Muscle of leg (tissue), 11 donors: ENCODE measurements around the gene ALK. TPM values are rescaled to one million over a fixed set of nuclear protein-coding genes. Genes with fewer than 3 reads are reported as not detected.

Source experiments
- DNase-seq: peaks from one replicate; pipeline ENCODE4 v3.0.0; 2013
- H3K27ac ChIP-seq: one replicate; pipeline ENCODE4 v1.5.1; 2013; ENCODE audit warnings: mild to moderate bottlenecking, low read length, control low read depth
- H3K27me3 ChIP-seq: one replicate; pipeline ENCODE4 v1.6.1; 2013; ENCODE audit warnings: low read length; ENCODE audit not compliant: control insufficient read depth, insufficient read depth
- H3K36me3 ChIP-seq: one replicate; pipeline ENCODE4 v1.6.1; 2013; ENCODE audit warnings: low read length; ENCODE audit not compliant: control insufficient read depth, insufficient read depth
- H3K4me1 ChIP-seq: one replicate; pipeline ENCODE4 v1.6.1; 2013; ENCODE audit warnings: low read length; ENCODE audit not compliant: control insufficient read depth, insufficient read depth
- H3K4me3 ChIP-seq: one replicate; pipeline ENCODE4 v1.5.1; 2013; ENCODE audit warnings: low read length, control low read depth
- H3K9me3 ChIP-seq: replicated peaks from 2 replicates; pipeline ENCODE4 v1.6.1; 2013; ENCODE audit warnings: low read depth, low read length; ENCODE audit not compliant: control insufficient read depth
- WGBS: methylation state at CpG from one replicate; pipeline ENCODE4 v1.1.5; 2013; ENCODE audit warnings: missing lambda C conversion rate; ENCODE audit not compliant: insufficient coverage; 5-methylcytosine and 5-hydroxymethylcytosine counted together
- polyA plus RNA-seq, 8 donors: library from polyadenylated mRNA; unstranded; fragments of 120-200 nt; gene quantifications; one replicate each; pipeline versions ENCODE4 v1.2.1 to v1.2.3, GENCODE V29; 2013; ENCODE audit warnings: inconsistent platforms in 1 of 8, low replicate concordance in 1 of 8; ENCODE audit not compliant: insufficient read length in 8 of 8, insufficient read depth in 1 of 8
- total RNA-seq: library from RNA; stranded (reverse); fragments of 120-200 nt; gene quantifications from one replicate; pipeline ENCODE4 v1.2.4, GENCODE V29; 2013

The ALK gene
- total and polyA plus RNA-seq, 9 donors = 0.04 to 0.29 (median 0.09) TPM

DNA sequence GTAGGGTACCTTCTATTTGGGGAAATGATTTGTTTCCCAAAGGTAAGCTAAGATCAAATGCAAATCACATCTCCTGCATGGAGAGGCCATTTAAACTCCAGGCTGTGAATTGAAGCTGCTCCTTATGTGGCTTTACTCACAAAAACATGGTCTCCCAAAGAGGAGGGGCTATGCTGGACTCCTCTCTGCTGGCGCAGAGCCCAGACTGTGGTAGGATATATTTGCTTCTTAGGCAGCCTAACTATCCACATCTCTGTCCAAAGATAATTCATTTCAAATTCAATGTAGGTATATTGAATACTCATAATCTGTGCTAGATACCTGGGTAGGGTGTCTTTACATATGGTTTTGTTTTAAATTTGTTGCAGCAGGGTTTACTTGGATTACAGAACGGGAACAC, 358.5 kb downstream of the ALK start:
- Histone ChIP-seq H3K27ac (no peak overlapping the region), H3K4me3 (no peak overlapping the region), H3K9me3 (no peaks in the 10 kb centered on the region), H3K27me3 (no peaks in the 10 kb centered on the region), H3K4me1 (no peaks in the 10 kb centered on the region), H3K36me3 (no peaks in the 10 kb centered on the region)
- peak; percentile 14 for DNase-seq
- 40% methylated on average over 1 of the region's 2 CpGs for WGBS

DNA sequence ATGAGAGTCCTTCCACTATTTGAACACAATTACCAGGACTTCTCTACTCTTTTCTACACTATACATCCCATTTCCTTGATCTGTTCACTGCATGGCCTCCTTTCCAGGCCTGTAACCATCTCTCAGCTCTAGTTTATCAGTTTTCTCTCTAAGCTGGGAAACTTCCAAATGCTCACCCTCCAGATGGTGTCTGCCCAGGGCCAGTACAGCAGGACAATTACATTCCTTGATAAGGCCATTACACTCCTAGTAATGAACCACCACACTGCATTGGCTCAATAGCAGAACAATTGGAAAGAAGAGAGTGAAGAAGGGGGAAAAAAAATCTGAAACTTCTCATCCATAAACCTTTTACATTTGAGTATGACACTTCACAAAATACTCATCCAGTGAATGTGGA, 359.1 kb downstream of the ALK start:
- Histone ChIP-seq H3K9me3 (no peaks in the 10 kb centered on the region), H3K27ac (no peak overlapping the region), H3K4me3 (no peak overlapping the region), H3K27me3 (no peaks in the 10 kb centered on the region), H3K4me1 (no peaks in the 10 kb centered on the region), H3K36me3 (no peaks in the 10 kb centered on the region)
- no peak for DNase-seq

DNA sequence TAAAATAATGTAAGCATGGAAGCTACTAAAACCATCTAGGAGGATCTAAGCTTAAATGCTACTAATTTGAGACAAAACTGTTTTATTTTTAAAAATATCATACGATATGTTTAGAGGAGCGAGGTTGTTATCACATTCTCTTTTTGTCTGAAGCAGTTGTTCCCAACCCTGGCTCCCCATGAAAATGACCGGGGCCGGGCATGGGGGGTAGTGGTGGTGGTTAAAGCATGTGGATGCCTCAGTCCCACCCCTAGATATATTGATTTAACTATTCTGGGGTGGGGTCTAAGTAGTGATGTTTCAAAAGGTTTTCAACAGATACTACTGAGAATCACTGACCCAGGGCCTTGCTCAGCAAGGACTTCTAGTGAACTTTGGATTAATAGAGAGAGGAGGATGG, 359.8 kb downstream of the ALK start:
- no CpG with 5 or more reads among the region's 4 CpGs for WGBS
- no peaks in the 10 kb centered on the region for H3K4me1 ChIP-seq
- no peaks in the 10 kb centered on the region for H3K27me3 ChIP-seq
- no peaks in the 10 kb centered on the region for H3K9me3 ChIP-seq
- no peak overlapping the region for H3K4me3 ChIP-seq
- H3K27ac ChIP-seq = no peak overlapping the region
- no peaks in the 10 kb centered on the region for H3K36me3 ChIP-seq
- DNase-seq = no peak

DNA sequence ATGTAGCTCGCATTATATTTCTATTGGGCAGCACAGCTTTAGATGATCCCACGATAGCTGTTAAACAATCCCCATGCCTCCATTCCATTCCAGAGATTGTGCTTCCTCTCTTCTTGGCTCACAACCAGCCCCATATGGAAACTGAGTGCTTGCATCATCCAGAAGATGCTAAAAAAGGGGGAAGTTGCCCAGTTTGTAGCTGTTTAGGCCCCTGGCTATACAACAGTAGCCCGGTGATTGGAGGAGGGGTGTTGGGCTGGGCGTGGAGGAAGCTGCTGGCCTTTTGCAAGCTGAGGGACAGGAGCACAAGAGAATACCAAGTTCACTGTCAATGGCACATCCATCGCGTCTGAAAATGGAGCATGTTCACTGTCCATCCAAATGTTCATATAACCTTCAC, 360.2 kb downstream of the ALK start:
- Histone ChIP-seq H3K9me3 (no peaks in the 10 kb centered on the region), H3K36me3 (no peaks in the 10 kb centered on the region), H3K27ac (no peak overlapping the region), H3K27me3 (no peaks in the 10 kb centered on the region), H3K4me3 (no peak overlapping the region), H3K4me1 (no peaks in the 10 kb centered on the region)
- WGBS = 18% methylated on average over 2 of the region's 6 CpGs
- DNase-seq = peak; percentile 85

DNA sequence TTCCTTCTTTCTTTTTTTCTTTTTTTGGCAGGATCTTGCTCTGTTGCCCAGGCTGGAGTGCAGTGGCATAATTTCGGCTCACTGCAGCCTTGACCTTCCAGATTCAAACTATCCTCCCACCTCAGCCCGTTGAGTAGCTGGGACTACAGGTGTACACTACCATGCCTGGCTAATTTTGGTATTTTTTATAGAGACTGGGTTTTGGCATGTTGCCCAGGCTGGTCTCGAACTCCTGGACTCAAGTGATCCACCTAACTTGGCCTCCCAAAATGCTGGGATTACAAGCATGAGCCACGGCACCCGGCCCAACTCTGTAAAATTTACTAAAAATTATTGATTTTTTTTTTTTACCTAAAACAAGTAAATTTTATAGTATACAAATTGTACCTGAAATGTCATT, 360.8 kb downstream of the ALK start:
- no peak overlapping the region for H3K4me3 ChIP-seq
- no peak overlapping the region for H3K27ac ChIP-seq
- H3K9me3 ChIP-seq = no peaks in the 10 kb centered on the region
- no CpG with 5 or more reads among the region's 5 CpGs for WGBS
- no peak for DNase-seq
- no peaks in the 10 kb centered on the region for H3K4me1 ChIP-seq
- H3K27me3 ChIP-seq = no peaks in the 10 kb centered on the region
- H3K36me3 ChIP-seq = no peaks in the 10 kb centered on the region

DNA sequence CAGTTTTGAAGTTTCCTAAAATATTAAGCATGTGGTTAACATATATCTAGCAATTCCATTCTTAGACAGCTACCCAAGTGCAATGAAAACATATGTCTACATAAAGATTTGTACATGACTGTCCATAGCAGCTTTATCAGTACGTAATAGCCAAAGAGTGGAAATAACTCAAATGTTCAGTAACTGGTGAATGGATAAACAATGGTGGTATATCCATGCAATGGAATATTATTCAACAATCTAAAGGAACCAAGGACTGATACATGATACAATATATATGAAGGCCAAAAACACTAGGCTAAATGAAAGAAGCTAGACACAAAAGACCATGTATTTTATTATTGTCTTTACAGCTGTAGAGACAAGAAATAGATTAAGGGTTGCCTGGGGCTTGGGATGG, 361.4 kb downstream of the ALK start:
- H3K36me3 ChIP-seq = no peaks in the 10 kb centered on the region
- no peaks in the 10 kb centered on the region for H3K4me1 ChIP-seq
- no peaks in the 10 kb centered on the region for H3K27me3 ChIP-seq
- H3K27ac ChIP-seq = no peak overlapping the region
- no CpG with 5 or more reads among the region's 1 CpG for WGBS
- no peaks in the 10 kb centered on the region for H3K9me3 ChIP-seq
- no peak for DNase-seq
- H3K4me3 ChIP-seq = no peak overlapping the region

DNA sequence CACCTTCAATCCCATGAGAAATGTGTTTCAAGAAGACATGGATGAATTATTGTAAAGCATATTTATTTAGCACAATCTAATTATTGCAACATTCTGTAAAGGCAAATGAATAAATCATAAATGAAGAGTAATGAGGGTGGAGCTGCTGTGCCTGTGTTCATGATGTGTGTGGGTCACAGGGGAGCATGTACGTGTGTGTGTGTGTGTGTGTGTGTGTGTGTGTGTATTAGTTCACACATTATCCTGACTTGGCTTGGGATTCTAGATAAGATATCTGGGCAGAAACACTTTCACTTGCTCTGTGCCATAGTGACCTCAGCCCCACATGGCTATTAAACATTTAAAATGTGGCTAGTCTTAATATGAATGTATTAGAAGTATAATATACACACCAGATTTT, 361.8 kb downstream of the ALK start:
- Histone ChIP-seq H3K4me1 (no peaks in the 10 kb centered on the region), H3K9me3 (no peaks in the 10 kb centered on the region), H3K36me3 (no peaks in the 10 kb centered on the region), H3K27me3 (no peaks in the 10 kb centered on the region), H3K27ac (no peak overlapping the region), H3K4me3 (no peak overlapping the region)
- 71% methylated on average over 1 of the region's 1 CpG for WGBS
- DNase-seq = no peak

DNA sequence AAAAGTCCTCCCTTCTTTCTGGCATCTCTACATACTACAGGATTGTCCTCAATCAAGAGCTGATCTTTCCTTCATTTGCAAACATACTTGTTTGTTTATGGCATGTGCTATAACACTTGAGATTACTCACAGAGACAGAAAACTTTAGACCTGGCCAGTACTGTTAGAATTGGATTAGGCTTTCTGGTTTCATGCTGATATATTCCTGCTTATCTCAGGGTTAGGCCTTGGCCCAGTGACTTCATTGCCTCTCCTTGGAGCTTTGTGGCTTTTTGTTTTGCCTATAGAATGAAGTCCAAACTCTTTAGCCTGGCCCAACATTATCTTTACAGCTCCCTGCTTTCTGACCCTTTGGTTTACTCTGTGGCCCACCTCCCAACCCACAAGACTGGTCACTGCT, 363.3 kb downstream of the ALK start:
- H3K4me3 ChIP-seq = no peak overlapping the region
- H3K9me3 ChIP-seq = no peaks in the 10 kb centered on the region
- no peaks in the 10 kb centered on the region for H3K36me3 ChIP-seq
- DNase-seq = no peak
- H3K4me1 ChIP-seq = no peaks in the 10 kb centered on the region
- no peak overlapping the region for H3K27ac ChIP-seq
- H3K27me3 ChIP-seq = no peaks in the 10 kb centered on the region

DNA sequence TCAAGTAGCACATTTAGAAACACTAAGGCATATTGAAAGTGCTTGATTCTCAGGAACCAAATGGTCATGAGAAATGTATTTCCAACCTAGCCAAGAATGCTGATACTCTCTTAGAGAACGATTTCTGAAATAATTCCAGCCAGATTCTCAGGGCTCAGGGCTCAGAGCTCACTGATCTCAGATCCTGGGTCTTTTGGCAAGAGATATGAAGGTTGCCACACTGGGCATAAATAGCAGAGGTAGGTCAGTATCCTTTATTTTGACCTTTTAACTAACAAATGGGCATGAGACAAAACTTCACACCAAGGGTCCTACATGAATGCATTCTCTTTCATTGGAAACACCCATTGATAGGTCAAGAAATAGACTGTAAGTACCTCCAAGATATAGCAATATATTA, 364.1 kb downstream of the ALK start:
- Histone ChIP-seq H3K27me3 (no peaks in the 10 kb centered on the region), H3K9me3 (no peaks in the 10 kb centered on the region), H3K4me1 (no peaks in the 10 kb centered on the region), H3K36me3 (no peaks in the 10 kb centered on the region), H3K4me3 (no peak overlapping the region), H3K27ac (no peak overlapping the region)
- DNase-seq = no peak
- 60% methylated on average over 1 of the region's 1 CpG for WGBS

DNA sequence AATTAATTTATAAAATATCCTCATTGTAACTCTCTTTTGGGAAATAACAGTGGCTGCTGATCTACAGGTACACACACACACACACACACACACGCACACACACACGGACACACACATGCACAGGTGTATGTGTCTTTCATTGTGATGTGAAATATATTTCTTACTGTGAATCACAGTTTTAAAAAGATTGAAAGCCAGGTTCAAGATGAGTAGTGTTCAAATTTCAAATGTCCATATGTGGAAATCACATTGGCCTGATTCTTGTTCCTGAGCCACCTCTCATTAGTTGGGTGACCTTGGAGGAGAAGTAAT, 372.4 kb downstream of the ALK start:
- no CpG with 5 or more reads among the region's 2 CpGs for WGBS

DNA sequence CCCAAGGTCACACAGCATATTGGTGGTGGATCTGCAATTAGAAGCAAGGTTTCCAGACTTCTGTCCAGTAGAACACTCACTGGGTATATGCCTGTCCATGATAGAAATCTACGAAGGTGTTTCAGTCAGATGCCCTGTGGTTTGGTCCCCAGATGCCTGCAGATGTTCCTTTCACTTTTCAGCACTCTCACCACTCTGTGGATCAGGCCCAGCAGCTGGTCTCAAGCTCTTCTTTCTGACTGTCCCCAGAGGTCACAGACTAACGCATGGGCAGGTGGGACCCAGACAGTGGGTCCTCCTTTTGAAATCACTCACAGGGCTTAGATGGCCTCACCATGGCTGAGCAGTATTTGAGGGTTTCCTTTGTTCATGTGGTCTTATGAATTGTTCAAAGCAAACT, 376.5 kb downstream of the ALK start:
- Histone ChIP-seq H3K36me3 (no peaks in the 10 kb centered on the region), H3K27me3 (no peaks in the 10 kb centered on the region), H3K9me3 (no peaks in the 10 kb centered on the region), H3K4me1 (no peaks in the 10 kb centered on the region), H3K4me3 (no peak overlapping the region), H3K27ac (no peak overlapping the region)
- WGBS = 69% methylated on average over 2 of the region's 2 CpGs
- DNase-seq = no peak

More for the DNA sequence above, 372.4 kb downstream of the ALK start:
- Histone ChIP-seq H3K36me3 (no peaks in the 10 kb centered on the region), H3K27me3 (no peaks in the 10 kb centered on the region), H3K4me3 (no peak overlapping the region), H3K9me3 (no peaks in the 10 kb centered on the region), H3K27ac (no peak overlapping the region), H3K4me1 (no peaks in the 10 kb centered on the region)
- DNase-seq = no peak
